SK-N-SH (cell line): ENCODE measurements around the gene ASAP3. TPM values are rescaled to one million over a fixed set of nuclear protein-coding genes. Genes with fewer than 3 reads are reported as not detected.

Source experiments
- CTCF ChIA-PET: fragments of 300-600, 350-600 bp; formaldehyde crosslinking; extraction: SDS; loops from one replicate; lab custom pipeline; 2021; lab: Yijun Ruan, JAX
- POLR2A ChIA-PET: fragments of 350-600 bp; sonication (Branson Sonifier 250); formaldehyde crosslinking; extraction: SDS; loops from one replicate; lab custom pipeline; 2020; ENCODE audit warnings: antibody characterized with exemption, inconsistent platforms; lab: Yijun Ruan, JAX
- DNase-seq: peaks from one replicate; pipeline ENCODE4 v3.0.0; 2012
- H2AFZ ChIP-seq: fragments of 200-600 bp; sonication (generic); 2 replicates; pipeline ENCODE4 v1.8.1; 2016; ENCODE audit warnings: antibody characterized with exemption, mild to moderate bottlenecking, low read depth
- H3F3A ChIP-seq: fragments of 200-600 bp; sonication (generic); replicated peaks from 2 replicates; pipeline ENCODE3; 2016; ENCODE audit warnings: antibody characterized with exemption, mild to moderate bottlenecking; ENCODE audit not compliant: insufficient read depth
- H3K27ac ChIP-seq, 2 experiments: fragments of 200-500 bp in 1 of 2; fragments of 200-600 bp in 1 of 2; sonication (Bioruptor generic) in 1 of 2; sonication (generic), shearing (Covaris generic) in 1 of 2; 2 replicates each; pipeline versions ENCODE4 v1.5.1 to v1.6.1; 2014 to 2016; ENCODE audit warnings: low read depth in 2 of 2, inconsistent platforms in 1 of 2, low read length in 1 of 2, mild to moderate bottlenecking in 1 of 2, mixed read lengths in 1 of 2
- H3K27me3 ChIP-seq: fragments of 200-600 bp; sonication (generic), shearing (Covaris generic); 2 replicates; pipeline ENCODE4 v1.6.1; 2016; ENCODE audit warnings: mixed run types; ENCODE audit not compliant: insufficient read depth
- H3K36me3 ChIP-seq, 2 experiments: fragments of 200-500 bp in 1 of 2; fragments of 200-600 bp in 1 of 2; sonication (Bioruptor generic) in 1 of 2; sonication (generic) in 1 of 2; replicated peaks in 1 of 2; 2 replicates each; pipeline versions ENCODE3 to v1.5.1; 2014 to 2016; ENCODE audit warnings: low read length in 1 of 2, mild to moderate bottlenecking in 1 of 2; ENCODE audit not compliant: insufficient read depth in 2 of 2, control insufficient read depth in 1 of 2
- H3K4me1 ChIP-seq, 2 experiments: fragments of 200-500 bp in 1 of 2; fragments of 200-600 bp in 1 of 2; sonication (Bioruptor generic) in 1 of 2; sonication (generic), shearing (Covaris generic) in 1 of 2; 2 replicates each; pipeline versions ENCODE4 v1.5.1 to v1.6.1; 2014 to 2016; ENCODE audit warnings: low read depth in 1 of 2, low read length in 1 of 2, mixed run types in 1 of 2; ENCODE audit not compliant: insufficient read depth in 2 of 2, control insufficient read depth in 1 of 2
- H3K4me2 ChIP-seq: fragments of 200-600 bp; sonication (generic), shearing (Covaris generic); 2 replicates; pipeline ENCODE4 v1.6.1; 2017; ENCODE audit warnings: mixed run types
- H3K4me3 ChIP-seq, 2 experiments: fragments of 200-500 bp in 1 of 2; fragments of 200-600 bp in 1 of 2; sonication (Bioruptor generic) in 1 of 2; sonication (generic), shearing (Covaris generic) in 1 of 2; 2 replicates each; pipeline versions ENCODE4 v1.5.1 to v1.8.1; 2014 to 2016; ENCODE audit warnings: low read depth in 2 of 2, inconsistent platforms in 1 of 2, low read length in 1 of 2, mild to moderate bottlenecking in 1 of 2, mixed read lengths in 1 of 2, moderate library complexity in 1 of 2
- H3K79me2 ChIP-seq: fragments of 200-600 bp; sonication (generic); 2 replicates; pipeline ENCODE4 v1.8.1; 2017; ENCODE audit warnings: mild to moderate bottlenecking; ENCODE audit not compliant: insufficient read depth
- H3K9ac ChIP-seq: fragments of 200-600 bp; sonication (generic); 2 replicates; pipeline ENCODE4 v1.6.1; 2017; ENCODE audit warnings: mixed run types
- H3K9me2 ChIP-seq: fragments of 200-600 bp; sonication (generic); 2 replicates; pipeline ENCODE4 v1.6.1; 2017; ENCODE audit warnings: mixed run types
- H3K9me3 ChIP-seq: fragments of 200-600 bp; sonication (generic); 2 replicates; pipeline ENCODE4 v1.6.1; 2017; ENCODE audit warnings: mixed run types, mild to moderate bottlenecking, moderate library complexity
- H4K20me1 ChIP-seq: fragments of 200-600 bp; sonication (generic); 2 replicates; pipeline ENCODE4 v1.6.1; 2017; ENCODE audit warnings: mild to moderate bottlenecking, mixed run types; ENCODE audit not compliant: insufficient read depth
- EZH2phosphoT487 ChIP-seq: fragments of 200-600 bp; sonication (generic); IDR thresholded peaks from 2 replicates; pipeline ENCODE4 v1.6.1; 2017; ENCODE audit warnings: low read depth, mixed run types, mild to moderate bottlenecking, antibody characterized with exemption, moderate library complexity, borderline replicate concordance
- FOXJ3 ChIP-seq: sonication (generic); formaldehyde crosslinking; IDR thresholded peaks from 2 replicates; pipeline ENCODE4 v1.5.1; 2020; ENCODE audit warnings: mild to moderate bottlenecking, missing genetic modification reagents
- FOXM1 ChIP-seq: IDR thresholded peaks from 2 replicates; pipeline ENCODE4 v1.4.0; 2012; ENCODE audit warnings: low read depth, mild to moderate bottlenecking
- GABPA ChIP-seq: IDR thresholded peaks from 2 replicates; pipeline ENCODE4 v1.4.0; 2012; ENCODE audit warnings: low read depth, mild to moderate bottlenecking
- GATA2 ChIP-seq: sonication (generic); formaldehyde crosslinking; IDR thresholded peaks from 2 replicates; pipeline ENCODE4 v1.5.0; 2020; ENCODE audit warnings: mild to moderate bottlenecking, missing genetic modification reagents
- JUND ChIP-seq: IDR thresholded peaks from 2 replicates; pipeline ENCODE4 v1.4.0; 2012
- MEF2A ChIP-seq: IDR thresholded peaks from 2 replicates; pipeline ENCODE4 v1.4.0; 2012; ENCODE audit warnings: low read depth, borderline replicate concordance
- MXI1 ChIP-seq: IDR thresholded peaks from 2 replicates; pipeline ENCODE4 v1.6.1; 2012; ENCODE audit warnings: mild to moderate bottlenecking, low read depth, low read length, improper control_type of control experiment
- NRF1 ChIP-seq: IDR thresholded peaks from 2 replicates; pipeline ENCODE4 v1.6.1; 2012; ENCODE audit warnings: low read depth, mild to moderate bottlenecking, low read length
- PBX3 ChIP-seq: IDR thresholded peaks from 2 replicates; pipeline ENCODE4; 2012
- RAD21 ChIP-seq: IDR thresholded peaks from 2 replicates; pipeline ENCODE4 v1.6.1; 2012; ENCODE audit warnings: mild to moderate bottlenecking, low read length
- REST ChIP-seq: IDR thresholded peaks from 2 replicates; pipeline ENCODE4 v1.6.1; 2012; ENCODE audit warnings: mild to moderate bottlenecking, low read depth, low read length, moderate library complexity
- RFX5 ChIP-seq: IDR thresholded peaks from 2 replicates; pipeline ENCODE4 v1.6.1; 2012; ENCODE audit warnings: mild to moderate bottlenecking, improper control_type of control experiment, low read length
- RXRA ChIP-seq: IDR thresholded peaks from 2 replicates; pipeline ENCODE4 v1.4.0; 2012; ENCODE audit warnings: low read depth, mild to moderate bottlenecking, borderline replicate concordance
- SIN3A ChIP-seq: IDR thresholded peaks from 2 replicates; pipeline ENCODE4 v1.6.1; 2012; ENCODE audit warnings: low read depth, mild to moderate bottlenecking, low read length, moderate library complexity, borderline replicate concordance
- SMC3 ChIP-seq: IDR thresholded peaks from 2 replicates; pipeline ENCODE4 v1.6.1; 2012; ENCODE audit warnings: low read depth, low read length, improper control_type of control experiment
- TAF1 ChIP-seq: IDR thresholded peaks from 2 replicates; pipeline ENCODE4 v1.6.1; 2012; ENCODE audit warnings: low read depth, mild to moderate bottlenecking, low read length, moderate library complexity, borderline replicate concordance
- TCF12 ChIP-seq: IDR thresholded peaks from 2 replicates; pipeline ENCODE4 v1.4.0; 2012
- USF1 ChIP-seq: IDR thresholded peaks from 2 replicates; pipeline ENCODE4 v1.4.0; 2012; ENCODE audit warnings: low read depth, borderline replicate concordance
- YY1 ChIP-seq: IDR thresholded peaks from 2 replicates; pipeline ENCODE4 v1.4.0; 2012; ENCODE audit warnings: low read depth, mild to moderate bottlenecking
- WGBS: methylation state at CpG from one replicate; pipeline ENCODE4 v1.1.6; 2017; ENCODE audit warnings: low lambda C conversion rate; 5-methylcytosine and 5-hydroxymethylcytosine counted together
- polyA plus RNA-seq, 3 experiments: library from polyadenylated mRNA; depleted of rRNA; stranded (reverse); fragments of >200 nt; gene quantifications; 2 replicates each; pipeline ENCODE4 v1.2.3, GENCODE V29; 2012
- TF ChIP-seq, protein P1 (sequence below): fragments of 150-350 bp; IDR thresholded peaks from 2 replicates; pipeline ENCODE4 v1.6.1; 2017; ENCODE audit warnings: antibody characterized with exemption, low read length, low read depth, borderline replicate concordance
- TF ChIP-seq, protein P2 (sequence below): IDR thresholded peaks from 2 replicates; pipeline ENCODE4 v1.4.0; 2012; ENCODE audit warnings: low read depth

ASAP3 gene
- polyA plus RNA-seq, 1 of the 3 experiments (the other 2 are of a cell fraction), result 19.6 TPM

- TF ChIP-seq, protein P1, sequence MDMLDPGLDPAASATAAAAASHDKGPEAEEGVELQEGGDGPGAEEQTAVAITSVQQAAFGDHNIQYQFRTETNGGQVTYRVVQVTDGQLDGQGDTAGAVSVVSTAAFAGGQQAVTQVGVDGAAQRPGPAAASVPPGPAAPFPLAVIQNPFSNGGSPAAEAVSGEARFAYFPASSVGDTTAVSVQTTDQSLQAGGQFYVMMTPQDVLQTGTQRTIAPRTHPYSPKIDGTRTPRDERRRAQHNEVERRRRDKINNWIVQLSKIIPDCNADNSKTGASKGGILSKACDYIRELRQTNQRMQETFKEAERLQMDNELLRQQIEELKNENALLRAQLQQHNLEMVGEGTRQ, result no peak
- TF ChIP-seq REST, result no peak
- no peak for TF ChIP-seq RFX5
- TF ChIP-seq, protein P2, sequence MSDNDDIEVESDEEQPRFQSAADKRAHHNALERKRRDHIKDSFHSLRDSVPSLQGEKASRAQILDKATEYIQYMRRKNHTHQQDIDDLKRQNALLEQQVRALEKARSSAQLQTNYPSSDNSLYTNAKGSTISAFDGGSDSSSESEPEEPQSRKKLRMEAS, result 0 out of 2 replicates have a peak, but pooled peaks have one; percentile 14
- TF ChIP-seq MXI1, result 0 out of 2 replicates have a peak, but pooled peaks have one; percentile 41
These were observed 448 bp upstream of the ASAP3 start (continued) for GRCh38 chr1:23484253-23485001.

- no peaks in the 10 kb centered on the region for H3K9me2 ChIP-seq
- DNase-seq, result no peak
- peaks cover 13% of the 10 kb centered on the region for H3F3A ChIP-seq
- 93% methylated on average over 6 of the region's 6 CpGs for WGBS
- H3K4me3 ChIP-seq, result no peak overlapping the region
- POLR2A ChIA-PET, result no interaction called here
- H3K27me3 ChIP-seq, result no peaks in the 10 kb centered on the region
- TF ChIP-seq YY1 (no peak), JUND (no peak), TAF1 (no peak), EZH2phosphoT487 (no peak), GABPA (no peak), NRF1 (no peak), TCF12 (no peak), PBX3 (no peak), USF1 (no peak), FOXJ3 (CRISPR knock-in tag) (no peak), SIN3A (no peak), FOXM1 (no peak), RAD21 (no peak), MEF2A (no peak), RXRA (no peak), SMC3 (no peak), GATA2 (CRISPR knock-in tag) (no peak)
- TF ChIP-seq, all 33 proteins: peak for 0
- Histone ChIP-seq H2AFZ (no peak overlapping the region), H3K9ac (no peak overlapping the region), H3K4me2 (no peak overlapping the region), H3K27ac (no peak overlapping the region), H3K79me2 (peaks cover 48% of the 10 kb centered on the region; the same call in 1 of the 2 replicates), H4K20me1 (no peaks in the 10 kb centered on the region), H3K4me1 (peaks cover 0 to 6% of the 10 kb centered on the region in 2 experiments; a peak in 1 of 4 replicates), H3K9me3 (no peaks in the 10 kb centered on the region), H3K36me3 (no peaks in the 10 kb centered on the region)
- CTCF ChIA-PET, result interaction anchor here (0.7 to 1.4 kb wide), 5 partner anchors 15 to 183 kb away, joined by 3 to 5 read pairs (median 3); no protein-coding TSS in a partner anchor
These were observed 2.1 kb downstream of the ASAP3 start for GRCh38 chr1:23481904-23482303.
